Stimulated activated CD4-positive, alpha-beta T cell treated with anti-CD3 and anti-CD28 coated beads, TNF-alpha, amount 100 ng/mL, for 1 hour (primary cell): ENCODE measurements around the gene TNS3.
A peak's percentile ranks its signal among the peaks of the same experiment; 100 is the strongest.
"Not testable (repeated sequence)": the region's sequence is repeated elsewhere in the genome, so short reads cannot be mapped to it uniquely, and the experiment has no call there.

Experiments used
- DNase-seq, 3 donors: peaks; one replicate each; pipeline ENCODE4 v3.0.0-alpha.2; 2020; ENCODE audit warnings: low read depth in 3 of 3, low spot score in 1 of 3

The TNS3 gene

DNA sequence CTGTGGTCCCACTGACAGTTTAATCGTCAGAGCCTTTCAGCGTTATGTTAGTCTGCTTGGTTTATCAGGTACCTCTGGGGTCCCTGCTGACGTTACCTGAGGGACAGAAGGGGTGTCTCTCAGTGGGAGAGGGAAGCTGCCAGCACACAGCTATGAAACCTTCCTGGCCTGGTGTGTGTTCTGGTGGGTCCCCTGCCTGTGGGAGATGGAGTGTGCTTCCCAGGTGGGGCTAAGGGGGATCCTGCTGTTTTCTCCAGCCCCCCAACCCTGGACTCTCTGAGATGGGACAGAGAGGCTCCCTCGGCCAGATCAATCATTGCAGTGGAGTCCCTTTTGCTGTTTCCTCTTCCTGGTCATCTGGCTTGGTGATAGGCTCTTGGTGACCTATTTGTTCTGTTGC is 308.8 kb downstream of the TNS3 start:
- no peak for DNase-seq

- no peak for DNase-seq
These were observed 310.2 kb downstream of the TNS3 start for GRCh38 chr7:47271749-47272148.

- no peak for DNase-seq
These were observed 312.8 kb downstream of the TNS3 start for GRCh38 chr7:47268851-47269836.

- DNase-seq: no peak
These were observed 314.6 kb downstream of the TNS3 start for GRCh38 chr7:47267346-47267745.

DNA sequence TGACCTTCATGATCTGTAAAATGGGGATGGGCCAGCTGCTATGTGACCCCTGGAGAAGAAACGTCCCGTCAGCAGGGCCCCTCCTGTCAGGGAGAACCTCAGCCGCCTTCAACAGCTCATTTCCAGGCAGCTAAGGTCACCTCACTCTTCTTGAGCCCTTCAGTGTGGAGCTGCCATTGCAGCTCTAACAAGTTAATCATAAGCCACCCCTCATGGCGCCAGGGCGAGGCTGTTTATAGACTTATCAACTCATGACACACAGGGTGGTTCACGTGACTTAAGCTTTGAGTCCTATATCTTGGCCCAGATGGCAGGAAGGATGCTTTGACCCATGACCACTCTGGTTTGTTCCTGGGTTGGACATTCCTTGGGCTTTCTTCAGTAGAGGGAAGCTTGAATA is 315.1 kb downstream of the TNS3 start:
- DNase-seq: no peak

GRCh38 chr7:47266131-47266706 is 315.7 kb downstream of the TNS3 start:
- DNase-seq: no peak

GRCh38 chr7:47265621-47266020 is 316.3 kb downstream of the TNS3 start:
- no peak for DNase-seq

GRCh38 chr7:47264021-47264651 is 317.8 kb downstream of the TNS3 start:
- DNase-seq: no peak

- DNase-seq: no peak
These were observed 319.0 kb downstream of the TNS3 start for GRCh38 chr7:47262881-47263280.

DNA sequence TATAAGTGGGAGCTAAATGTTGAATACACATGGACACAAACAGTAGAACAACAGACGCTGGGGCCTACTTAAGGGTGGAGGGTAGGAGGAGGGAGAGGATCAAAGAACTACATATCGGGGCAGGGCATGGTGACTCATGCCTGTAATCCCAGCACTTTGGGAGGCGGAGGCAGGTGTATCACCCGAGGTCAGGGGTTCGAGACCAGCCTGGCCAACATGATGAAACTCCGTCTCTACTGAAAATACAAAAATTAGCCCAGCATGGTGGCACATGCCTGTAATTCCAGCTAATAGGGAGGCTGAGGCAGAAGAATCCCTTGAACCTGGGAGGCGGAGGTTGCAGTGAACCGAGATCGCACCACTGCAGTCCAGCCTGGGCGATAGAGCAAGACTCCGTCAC is 319.8 kb downstream of the TNS3 start:
- DNase-seq: not testable (repeated sequence)

- DNase-seq: no peak
These were observed 321.6 kb downstream of the TNS3 start for GRCh38 chr7:47260270-47260669.

DNA sequence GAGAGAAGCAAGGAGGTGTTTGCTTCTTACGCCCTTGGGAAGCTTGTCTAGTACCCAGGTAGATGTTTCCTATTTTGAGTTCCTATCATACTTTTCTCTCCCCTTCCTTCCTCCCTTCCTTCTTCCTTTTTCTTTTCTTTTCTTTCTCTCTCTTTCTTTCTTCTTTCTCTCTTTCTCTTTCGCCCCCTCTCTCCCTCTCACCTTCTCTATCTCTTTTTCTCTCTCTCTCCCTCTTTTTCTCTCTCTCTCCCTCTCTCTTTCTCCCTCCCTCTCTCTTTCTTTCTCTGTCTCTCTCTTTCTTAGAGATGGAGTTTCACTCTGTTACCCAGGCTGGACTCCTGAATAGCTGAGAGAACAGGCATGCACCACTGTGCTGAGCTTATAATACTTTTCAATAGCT is 322.2 kb downstream of the TNS3 start:
- DNase-seq: no peak

GRCh38 chr7:47258798-47259197 is 323.1 kb downstream of the TNS3 start:
- no peak for DNase-seq

DNA sequence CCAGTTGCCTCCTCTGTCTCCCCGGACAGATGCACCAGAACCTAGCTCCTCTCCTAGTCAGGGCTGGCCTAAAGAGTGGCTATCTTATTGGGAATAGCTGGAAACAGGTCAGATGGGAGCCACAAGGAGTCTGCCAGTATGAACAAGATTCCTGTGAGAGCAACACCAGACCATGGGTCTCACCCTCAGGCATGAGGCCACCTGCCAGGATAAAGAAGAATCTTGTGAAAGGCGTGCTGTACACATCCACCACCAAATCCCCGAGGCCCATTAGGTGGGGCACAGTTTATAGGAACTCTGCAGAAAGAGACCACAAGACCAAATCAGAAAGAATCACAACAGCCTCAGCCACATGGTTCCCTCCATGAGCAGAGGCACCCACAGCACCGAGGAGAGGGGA is 325.9 kb downstream of the TNS3 start:
- DNase-seq: no peak

- DNase-seq: no peak
These were observed 326.5 kb downstream of the TNS3 start for GRCh38 chr7:47255441-47255840.

GRCh38 chr7:47255007-47255406 is 326.9 kb downstream of the TNS3 start:
- DNase-seq: no peak

GRCh38 chr7:47254081-47254977 is 327.6 kb downstream of the TNS3 start:
- peak in 1 of 3 donors; percentile 30 for DNase-seq

DNA sequence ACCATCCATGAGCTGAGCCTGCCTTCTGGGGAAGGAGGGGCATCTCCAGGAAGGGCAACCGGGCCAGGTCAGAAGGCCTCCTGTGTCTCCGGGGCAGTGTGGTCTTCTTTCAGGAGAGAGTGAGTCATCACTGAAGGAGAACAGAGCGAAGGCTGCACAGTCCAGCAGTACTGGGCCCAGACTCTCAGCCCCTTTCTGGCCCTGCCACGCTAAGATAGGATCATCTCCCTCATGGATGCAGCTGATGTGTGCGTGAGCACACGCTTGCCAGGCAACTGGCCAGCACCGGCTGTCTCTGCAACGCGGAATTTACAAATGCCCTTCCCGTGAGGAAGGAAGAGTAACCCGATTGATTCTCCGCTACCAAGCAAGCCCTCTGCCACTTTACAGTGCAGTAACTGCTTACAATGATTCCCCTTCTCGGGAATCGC is 328.2 kb downstream of the TNS3 start:
- DNase-seq: no peak

GRCh38 chr7:47252675-47253074 is 329.2 kb downstream of the TNS3 start:
- DNase-seq: no peak

DNA sequence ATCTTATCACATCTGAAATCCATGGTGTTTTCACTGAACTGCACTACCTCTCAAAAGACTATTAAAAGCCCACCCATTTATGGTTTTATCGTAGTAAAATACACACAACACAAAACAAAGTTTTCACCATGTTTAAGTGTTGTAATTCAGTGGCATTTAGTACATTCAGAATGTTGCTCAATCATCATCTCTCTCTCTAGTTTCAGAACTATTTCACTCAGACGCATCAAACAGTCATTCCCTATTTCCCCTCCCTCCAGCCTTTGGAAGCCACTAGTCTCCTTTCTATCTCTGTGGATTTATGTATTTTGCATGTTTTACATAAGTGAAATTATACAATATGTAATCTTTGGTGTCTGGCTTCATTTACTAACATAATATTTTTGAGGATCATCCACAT is 332.6 kb downstream of the TNS3 start:
- no peak for DNase-seq

DNA sequence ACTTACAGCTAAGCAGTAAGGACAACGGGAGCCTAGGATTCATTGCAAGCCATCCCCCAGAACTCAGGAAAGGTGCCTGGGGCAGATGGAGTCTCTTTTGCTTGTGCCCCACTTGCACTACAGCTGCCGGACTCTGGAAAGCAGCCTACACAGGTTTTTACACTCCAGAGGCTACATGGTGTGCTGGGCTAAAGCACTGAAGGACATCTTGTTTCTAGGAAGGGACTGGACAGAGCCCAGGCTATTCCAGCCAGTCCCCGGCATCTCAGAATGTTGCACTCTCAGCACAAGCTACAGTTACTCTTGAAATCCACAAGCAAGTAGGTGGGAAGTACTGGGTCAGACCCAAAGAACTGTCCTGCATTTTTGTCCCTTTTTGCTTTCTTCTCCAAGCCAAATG is 333.1 kb downstream of the TNS3 start:
- DNase-seq: no peak
